GM13976 (cell line): ENCODE measurements around the gene ABHD14A.

Source experiments
- DNase-seq: peaks from one replicate; pipeline ENCODE4 v3.0.0; 2012; ENCODE audit warnings: low spot score
- CTCF ChIP-seq: IDR thresholded peaks from 2 replicates; pipeline ENCODE4 v1.5.1; 2012; ENCODE audit warnings: borderline replicate concordance, mild to moderate bottlenecking; ENCODE audit not compliant: insufficient read depth; ENCODE audit errors: extremely low read depth, missing control alignments, control extremely low read depth
- in situ Hi-C: fragments of 300-500 bp; cut with MboI; formaldehyde crosslinking; loops from one replicate; pipeline ENCODE4 v1.12.0; 2022; ENCODE audit warnings: low sequenced_read_pairs, mixed read lengths, inconsistent platforms; ENCODE audit not compliant: unreplicated experiment

The ABHD14A gene

DNA sequence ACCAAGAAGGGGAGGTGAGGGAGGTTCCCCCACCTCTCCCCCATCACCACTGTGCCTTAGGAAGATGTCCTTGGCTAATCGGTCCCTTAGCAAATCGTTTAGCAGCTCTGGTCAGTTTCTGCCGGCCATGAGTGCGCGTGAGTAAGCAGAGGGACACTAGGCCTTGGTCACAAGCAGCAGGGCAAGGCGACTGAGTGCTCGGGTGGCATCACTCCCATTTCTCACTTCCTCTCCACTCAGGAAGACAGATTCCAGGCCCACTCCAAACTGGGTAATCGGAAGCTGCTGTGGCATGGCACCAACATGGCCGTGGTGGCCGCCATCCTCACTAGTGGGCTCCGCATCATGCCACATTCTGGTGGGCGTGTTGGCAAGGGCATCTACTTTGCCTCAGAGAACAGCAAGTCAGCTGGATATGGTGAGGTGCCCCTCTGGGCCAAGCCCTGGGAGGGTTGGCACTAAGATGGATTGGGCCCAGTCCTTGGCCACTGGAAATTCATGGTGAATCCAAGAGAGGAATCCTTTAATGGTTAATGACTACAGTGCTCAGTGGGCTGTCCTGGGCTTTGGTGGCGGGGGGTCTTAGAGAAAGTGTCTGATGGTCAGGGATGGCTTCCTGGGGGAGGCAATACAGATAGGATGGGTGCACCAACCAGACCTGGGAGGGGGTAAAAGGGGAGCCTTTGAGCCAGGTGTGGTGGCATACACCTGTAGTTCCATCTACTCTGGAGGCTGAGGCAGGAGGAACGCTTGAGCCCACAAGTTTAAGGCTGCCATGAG, 28.7 kb upstream of the ABHD14A start:
- in situ Hi-C loops = no loop called here
- no peak for DNase-seq
- TF ChIP-seq CTCF = no peak

- in situ Hi-C loops = no loop called here
- no peak for TF ChIP-seq CTCF
- DNase-seq = no peak
Observed at GRCh38 chr3:51946796-51947195, 28.1 kb upstream of the ABHD14A start.

GRCh38 chr3:51947215-51947900, 27.5 kb upstream of the ABHD14A start:
- no peak for TF ChIP-seq CTCF
- DNase-seq = no peak
- in situ Hi-C loops = no loop called here

- in situ Hi-C loops = no loop called here
- TF ChIP-seq CTCF = no peak
- DNase-seq = no peak
Observed at GRCh38 chr3:51948016-51948580, 26.8 kb upstream of the ABHD14A start.

- in situ Hi-C loops = no loop called here
- DNase-seq = no peak
- TF ChIP-seq CTCF = no peak
Observed at GRCh38 chr3:51949121-51949520, 25.7 kb upstream of the ABHD14A start.

- DNase-seq = no peak
- TF ChIP-seq CTCF = no peak
- in situ Hi-C loops = no loop called here
Observed at GRCh38 chr3:51950899-51951298, 24.0 kb upstream of the ABHD14A start.
